Measurements from ENCODE around the gene PID1. TPM values are rescaled to one million over a fixed set of nuclear protein-coding genes. Genes with fewer than 3 reads are reported as not detected.

PID1 gene
- total RNA-seq, 1 experiment from 2014 or later, result 0.15 TPM

- CTCF ChIA-PET, result no interaction called here
- H3K4me3 ChIP-seq (replicated peaks in 1 of 2; ENCODE audit: low read depth in 1 of 2, low read length in 2 of 2), result no peak overlapping the region
- H2AFZ ChIP-seq (ENCODE audit: low read depth, low read length, poor library complexity, severe bottlenecking), result no peak overlapping the region
- ATAC-seq (no peak), DNase-seq (ENCODE audit: low read depth, low spot score) (no peak)
- no peaks in the 10 kb centered on the region for H4K20me1 ChIP-seq (ENCODE audit: insufficient read depth)
- no peaks in the 10 kb centered on the region for H3K9me3 ChIP-seq (ENCODE audit: control insufficient read depth in 1 of 2, insufficient read depth in 1 of 2, low read depth in 1 of 2, low read length in 2 of 2)
- no peaks in the 10 kb centered on the region for H3K9me2 ChIP-seq (ENCODE audit: insufficient read depth)
- BruUV-seq (replicated peaks), result no TSS peak
- TF ChIP-seq POLR2A (IDR thresholded peaks at IDR 0.05; ENCODE audit: borderline replicate concordance, extremely low read depth, insufficient read depth, insufficient read length), result no peak
- no peak for TF ChIP-seq EGR1 (IDR thresholded peaks at IDR 0.05; ENCODE audit: low read depth)
- no peak for TF ChIP-seq SP1 (IDR thresholded peaks at IDR 0.05; ENCODE audit: low read depth)
- no peak for TF ChIP-seq ELF1 (IDR thresholded peaks at IDR 0.05; ENCODE audit: borderline replicate concordance, low read depth)
- no peak for TF ChIP-seq YY1 (IDR thresholded peaks at IDR 0.05; ENCODE audit: extremely low read depth, insufficient replicate concordance, low read depth, low read length)
- no peak for TF ChIP-seq MAX (IDR thresholded peaks at IDR 0.05)
- TF ChIP-seq ZBTB33 (IDR thresholded peaks at IDR 0.05; ENCODE audit: extremely low read depth, insufficient replicate concordance, low read length), result no peak
- no peak for TF ChIP-seq EZH2phosphoT487 (IDR thresholded peaks at IDR 0.05; ENCODE audit: borderline replicate concordance)
- TF ChIP-seq CBX3 (IDR thresholded peaks at IDR 0.05; ENCODE audit: low read depth), result no peak
- no peak for TF ChIP-seq ATF3 (IDR thresholded peaks at IDR 0.05)
- no peak for TF ChIP-seq FOSL1 (IDR thresholded peaks at IDR 0.05; ENCODE audit: low read depth)
- TF ChIP-seq SRF (IDR thresholded peaks at IDR 0.05; ENCODE audit: low read depth), result no peak
- no peak for TF ChIP-seq CTCF (IDR thresholded peaks at IDR 0.05 in 2 of 3, conservative IDR thresholded peaks at IDR 0.05 in 1 of 3; ENCODE audit: borderline replicate concordance in 1 of 3, insufficient read depth in 1 of 3, low read depth in 2 of 3, low read length in 2 of 3)
- no peak for TF ChIP-seq JUND (IDR thresholded peaks at IDR 0.05)
- TF ChIP-seq ZNF274 (IDR thresholded peaks at IDR 0.05; ENCODE audit: low read depth, low read length), result no peak
- no peaks in the 10 kb centered on the region for H3K27me3 ChIP-seq (ENCODE audit: insufficient read depth, low read length)
- no peaks in the 10 kb centered on the region for H3K79me2 ChIP-seq (ENCODE audit: insufficient read depth, low read length)
- POLR2A ChIA-PET, result no interaction called here
- RAD21 ChIA-PET (ENCODE audit: low non-redundant PET in 1 of 2, low total read pairs in 2 of 2, uncharacterized antibody in 2 of 2, unreplicated experiment in 2 of 2), result no interaction called here
- intact Hi-C loops (cut with micrococcal nuclease), result no loop called here
- no peak overlapping the region for H3K4me2 ChIP-seq (ENCODE audit: low read length)
- H3K9ac ChIP-seq (ENCODE audit: low read length), result no peak overlapping the region
- no peaks in the 10 kb centered on the region for H3K36me3 ChIP-seq (ENCODE audit: control insufficient read depth in 1 of 2, insufficient read depth in 2 of 2, low read length in 2 of 2)
- H3K27ac ChIP-seq (ENCODE audit: low read depth, low read length), result no peak overlapping the region
- no peaks in the 10 kb centered on the region for H3K4me1 ChIP-seq (ENCODE audit: control insufficient read depth in 1 of 2, insufficient read depth in 2 of 2, low read length in 2 of 2)
Measured at GRCh38 chr2:229101314-229101713, 169.8 kb downstream of the PID1 start.

Data from HCT116 (cell line).